GM12878 (cell line): ENCODE data around the gene MOCS1. TPM values are rescaled to one million over a fixed set of nuclear protein-coding genes. Genes with fewer than 3 reads are reported as not detected.

ENCODE experiments used
- ATAC-seq: fragments of 200-7000 bp; cut with Tn5 transposase; 3 replicates; pipeline ENCODE4 v1.9.1; 2020; ENCODE audit warnings: mild to moderate bottlenecking, moderate library complexity
- BruUV-seq: library from RNA; stranded (reverse); fragments of 400-500 nt; replicated peaks from 2 replicates; lab custom pipeline; 2021; lab: Mats Ljungman, UMichigan
- CTCF ChIA-PET: fragments of 300-600 bp; sonication (Branson Sonifier 250); formaldehyde crosslinking; extraction: SDS; loops from one replicate; lab custom pipeline; 2021; ENCODE audit warnings: inconsistent platforms; lab: Yijun Ruan, JAX
- POLR2A ChIA-PET: fragments of 350-600 bp; formaldehyde crosslinking; extraction: SDS; loops from one replicate; lab custom pipeline; 2021; ENCODE audit warnings: inconsistent platforms; lab: Charles Lee
- RAD21 ChIA-PET: fragments of 300-600 bp; sonication (Branson Sonifier 250); formaldehyde crosslinking; loops from one replicate; lab custom pipeline; 2023; ENCODE audit warnings: antibody characterized with exemption; ENCODE audit not compliant: unreplicated experiment; lab: Charles Lee
- SMC1A ChIA-PET: fragments of 300-600 bp; sonication (Branson Sonifier 250); formaldehyde crosslinking; loops from one replicate; lab custom pipeline; 2023; ENCODE audit not compliant: unreplicated experiment, uncharacterized antibody; lab: Charles Lee
- DNase-seq: peaks from one replicate; pipeline ENCODE4 v3.0.0-alpha.2; 2011; ENCODE audit warnings: low read depth, low spot score
- FAIRE-seq: peaks from 3 replicates; lab custom pipeline; 2011; peaks lifted over from hg19 to GRCh38; lab: Jason Lieb, UNC
- H2AFZ ChIP-seq: 2 replicates; pipeline ENCODE4 v1.6.0; 2011; ENCODE audit warnings: low read depth, low read length, control low read depth; ENCODE audit not compliant: control insufficient read depth
- H3K27ac ChIP-seq: 2 replicates; pipeline ENCODE4 v1.5.1; 2011; ENCODE audit warnings: control low read depth; ENCODE audit not compliant: control insufficient read depth, insufficient read depth
- H3K27me3 ChIP-seq, 2 experiments: replicated peaks in 1 of 2; 2 replicates each; pipeline versions ENCODE4 v1.6.0 to v1.6.1; 2011; ENCODE audit warnings: low read length in 1 of 2; ENCODE audit not compliant: control insufficient read depth in 2 of 2, insufficient read depth in 2 of 2
- H3K36me3 ChIP-seq, 2 experiments: 2 replicates each; pipeline ENCODE4 v1.5.1; 2011; ENCODE audit warnings: low read length in 1 of 2; ENCODE audit not compliant: control insufficient read depth in 2 of 2, insufficient read depth in 2 of 2
- H3K4me1 ChIP-seq: 2 replicates; pipeline ENCODE4 v1.6.1; 2011; ENCODE audit warnings: mild to moderate bottlenecking, low read length, moderate library complexity, mixed read lengths; ENCODE audit not compliant: control insufficient read depth, insufficient read depth
- H3K4me2 ChIP-seq: 2 replicates; pipeline ENCODE4 v1.6.0; 2011; ENCODE audit warnings: control low read depth; ENCODE audit not compliant: control insufficient read depth, insufficient read depth
- H3K4me3 ChIP-seq: fragments of 200-600 bp; sonication (generic); 2 replicates; pipeline ENCODE4 v1.5.1; 2016
- H3K79me2 ChIP-seq: 2 replicates; pipeline ENCODE4 v1.6.0; 2011; ENCODE audit warnings: low read length; ENCODE audit not compliant: control insufficient read depth, insufficient read depth
- H3K9ac ChIP-seq: 2 replicates; pipeline ENCODE4 v1.8.0; 2011; ENCODE audit warnings: low read length, control low read depth, mixed read lengths; ENCODE audit not compliant: control insufficient read depth, insufficient read depth
- H3K9me3 ChIP-seq: replicated peaks from 3 replicates; pipeline ENCODE4 v1.5.1; 2011; ENCODE audit warnings: mild to moderate bottlenecking, low read length; ENCODE audit not compliant: control insufficient read depth, insufficient read depth
- H4K20me1 ChIP-seq: 2 replicates; pipeline ENCODE4 v1.6.0; 2011; ENCODE audit not compliant: control insufficient read depth, insufficient read depth
- CHD1 ChIP-seq: IDR thresholded peaks from 2 replicates; pipeline ENCODE4 v1.6.1; 2012; ENCODE audit warnings: low read depth, low read length, improper control_type of control experiment
- GABPA ChIP-seq: IDR thresholded peaks from 2 replicates; pipeline ENCODE4 v1.6.1; 2014; ENCODE audit warnings: antibody characterized with exemption, low read depth, mild to moderate bottlenecking, inconsistent platforms
- NFIC ChIP-seq: IDR thresholded peaks from 2 replicates; pipeline ENCODE4 v1.6.1; 2012; ENCODE audit warnings: low read depth, mild to moderate bottlenecking, inconsistent platforms, low read length, moderate library complexity
- SMARCA5 ChIP-seq: fragments of 450-650 bp; IDR thresholded peaks from 2 replicates; pipeline ENCODE4 v1.6.1; 2017; ENCODE audit warnings: mild to moderate bottlenecking
- WGBS: methylation state at CpG from one replicate; pipeline ENCODE4 v1.1.6; 2016; ENCODE audit warnings: low lambda C conversion rate; ENCODE audit not compliant: insufficient replicate concordance, insufficient coverage; ENCODE audit errors: missing lambda C conversion rate; 5-methylcytosine and 5-hydroxymethylcytosine counted together
- in situ Hi-C: fragments of 300-500 bp; cut with MboI; formaldehyde crosslinking; loops from 9 replicates; pipeline ENCODE4 v1.14.3; 2018; ENCODE audit warnings: mixed read lengths
- intact Hi-C: fragments of 100-400 bp; cut with micrococcal nuclease; formaldehyde crosslinking; loops from one replicate; pipeline ENCODE4 v1.14.2; 2022; ENCODE audit not compliant: unreplicated experiment
- polyA plus RNA-seq, 11 experiments: library from polyadenylated mRNA; depleted of rRNA in 4 of 11; unstranded in 6 of 11; stranded (reverse) in 5 of 11; fragments of >200 nt; fragmentation: Nextera tagmentation in 4 of 11; fragmentation: Illumina TruSeq in 1 of 11; extraction: Ambion mirVana in 4 of 11; extraction: Trizol in 1 of 11; gene quantifications; 1 replicate in 1 of 11; 2 replicates in 10 of 11; pipeline versions ENCODE4 v1.2.1 to v1.2.3, GENCODE V29; 2011 to 2016; ENCODE audit warnings: inconsistent platforms in 2 of 11, missing spikeins in 2 of 11, low read depth in 1 of 11
- total RNA-seq, 4 experiments: library from RNA; depleted of rRNA in 3 of 4; stranded (reverse); fragments of >200 nt in 3 of 4; fragmentation: Illumina TruSeq in 1 of 4; extraction: Trizol in 1 of 4; gene quantifications; 2 replicates each; pipeline versions ENCODE4 v1.2.1 to v1.2.3, GENCODE V29; 2013 to 2021
- TF ChIP-seq, protein P1 (sequence below): IDR thresholded peaks from 2 replicates; pipeline ENCODE4 v1.6.1; 2012; ENCODE audit warnings: low read depth, low read length, improper control_type of control experiment
- TF ChIP-seq, protein P2 (sequence below): fragments of 150-350 bp; IDR thresholded peaks from 2 replicates; pipeline ENCODE4 v1.6.1; 2016; ENCODE audit warnings: low read depth, low read length
- TF ChIP-seq, protein P3 (sequence below): IDR thresholded peaks from 2 replicates; pipeline ENCODE4 v1.6.1; 2012; ENCODE audit warnings: mild to moderate bottlenecking, low read depth, low read length

MOCS1 gene
- total and polyA plus RNA-seq, 10 of the 15 experiments (the other 5 are each of a cell fraction or from before 2014, with no cell fraction given): 0.02 to 5.4 (median 0.16) TPM; not detected in 2

DNA sequence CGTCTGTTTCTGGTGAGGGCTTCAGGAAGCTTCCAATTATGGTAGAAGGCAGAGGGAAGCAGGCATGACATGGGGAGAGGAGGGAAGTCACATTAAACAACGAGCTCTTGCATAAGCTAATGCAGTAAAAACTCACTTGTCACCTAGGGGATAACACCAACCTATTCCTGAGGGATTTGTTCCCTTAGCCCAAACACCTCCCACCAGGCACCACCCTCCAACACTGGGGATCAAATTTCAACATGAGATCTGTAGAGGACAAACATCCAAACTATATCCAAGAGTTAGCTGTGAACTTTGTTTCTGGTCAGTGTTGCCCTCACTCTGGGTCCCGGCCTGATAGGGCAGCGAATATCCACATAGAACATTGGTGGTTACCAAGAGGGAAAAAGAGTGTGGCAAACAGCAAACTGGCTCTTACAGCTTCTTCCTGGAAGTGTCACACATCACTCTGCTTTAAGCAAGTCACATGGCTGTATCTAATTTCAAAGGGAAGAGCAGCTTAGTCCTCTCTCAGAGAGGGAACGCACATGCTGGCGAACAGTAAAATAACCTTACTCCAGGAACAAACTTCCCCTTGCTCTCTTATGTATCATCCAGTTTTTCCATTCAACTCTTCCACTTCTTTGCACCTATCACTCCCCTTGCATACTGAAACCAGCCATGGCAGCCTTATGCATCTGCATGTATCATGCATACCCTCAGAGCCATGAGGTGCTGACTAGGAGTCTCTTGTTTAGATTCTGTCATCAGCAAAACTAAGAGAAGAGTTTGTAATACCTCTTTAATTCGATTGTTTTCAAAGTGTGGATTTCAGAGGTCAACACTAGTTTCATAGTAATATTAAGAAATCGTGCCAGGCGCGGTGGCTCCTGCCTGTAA is 4.8 kb upstream of the MOCS1 start:
- Histone ChIP-seq H3K4me1 (no peaks in the 10 kb centered on the region), H3K9me3 (no peaks in the 10 kb centered on the region), H3K27ac (no peak overlapping the region), H3K9ac (no peak overlapping the region), H3K4me3 (no peak overlapping the region), H3K4me2 (no peak overlapping the region), H4K20me1 (no peaks in the 10 kb centered on the region), H3K79me2 (no peaks in the 10 kb centered on the region), H2AFZ (no peak overlapping the region), H3K27me3 (no peaks in the 10 kb centered on the region; a peak in 1 of 4 replicates), H3K36me3 (no peaks in the 10 kb centered on the region)
- in situ Hi-C loops: no loop called here
- DNase-seq: no peak
- CTCF ChIA-PET: interaction anchor here (1.1 kb wide), 2 partner anchors 11 to 563 kb away, joined by 3 read pairs; no protein-coding TSS in a partner anchor
- no peak for FAIRE-seq
- no peak for TF ChIP-seq NFIC
- TF ChIP-seq GABPA: no peak
- RAD21 ChIA-PET: no interaction called here
- BruUV-seq: no TSS peak
- SMC1A ChIA-PET: interaction anchor here (0.8 to 1.1 kb wide), 2 partner anchors 45 to 370 kb away, joined by 3 read pairs; no protein-coding TSS in a partner anchor
- ATAC-seq: no peak
- intact Hi-C loops: no loop called here
- WGBS: 53% methylated on average over 10 of the region's 10 CpGs
- POLR2A ChIA-PET: no interaction called here

DNA sequence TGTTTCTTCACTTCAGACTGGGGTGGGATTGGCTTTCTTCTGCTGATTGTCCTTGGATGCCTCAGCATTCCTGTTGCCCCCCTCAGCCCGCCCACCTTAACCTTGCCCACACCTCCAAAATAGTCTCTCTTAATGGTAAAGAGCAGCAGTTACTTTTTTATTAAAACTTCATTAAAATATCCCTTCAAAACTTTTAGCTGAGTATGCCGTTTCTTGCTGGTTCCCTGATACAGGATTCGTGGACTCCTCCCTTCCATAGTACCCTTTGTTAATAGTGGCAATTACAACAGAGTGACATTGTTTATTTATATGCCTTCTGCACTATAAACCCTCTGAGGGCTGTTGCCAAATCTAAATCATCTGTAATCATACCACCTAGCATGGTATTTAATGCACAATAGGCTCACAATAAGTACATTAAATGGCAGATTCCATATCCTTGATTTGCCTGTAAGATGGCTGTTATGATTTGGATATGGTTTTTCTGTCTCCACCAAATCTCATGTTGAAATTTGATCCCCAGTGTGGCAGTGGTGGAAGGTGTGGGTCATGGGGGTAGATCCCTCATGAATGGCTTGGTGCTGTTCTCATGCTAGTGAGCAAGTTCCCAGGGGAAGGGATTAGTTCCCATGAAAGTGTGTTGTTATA is 3.5 kb upstream of the MOCS1 start:
- no peak overlapping the region for H2AFZ ChIP-seq
- no peak overlapping the region for H3K4me2 ChIP-seq
- CTCF ChIA-PET: interaction anchor here (1.1 kb wide), 1 partner anchor 562 kb away, joined by 3 read pairs; no protein-coding TSS in a partner anchor
- no peak overlapping the region for H3K27ac ChIP-seq
- peaks cover 0 to 3% of the 10 kb centered on the region in 2 experiments; a peak in 1 of 4 replicates for H3K27me3 ChIP-seq
- ATAC-seq (no peak), FAIRE-seq (no peak), DNase-seq (no peak)
- in situ Hi-C loops (no loop called here), intact Hi-C loops (no loop called here)
- RAD21 ChIA-PET: no interaction called here
- no peaks in the 10 kb centered on the region for H3K9me3 ChIP-seq
- H3K36me3 ChIP-seq: no peaks in the 10 kb centered on the region
- H3K79me2 ChIP-seq: no peaks in the 10 kb centered on the region
- no TSS peak for BruUV-seq
- no peak overlapping the region for H3K9ac ChIP-seq
- H3K4me3 ChIP-seq: no peak overlapping the region
- no peaks in the 10 kb centered on the region for H3K4me1 ChIP-seq
- SMC1A ChIA-PET: interaction anchor here (0.8 to 1.1 kb wide), 3 partner anchors 46 to 371 kb away, joined by 3 read pairs; no protein-coding TSS in a partner anchor
- no peaks in the 10 kb centered on the region for H4K20me1 ChIP-seq
- 1% methylated on average over 3 of the region's 3 CpGs for WGBS
- POLR2A ChIA-PET: no interaction called here
- TF ChIP-seq, protein P1, sequence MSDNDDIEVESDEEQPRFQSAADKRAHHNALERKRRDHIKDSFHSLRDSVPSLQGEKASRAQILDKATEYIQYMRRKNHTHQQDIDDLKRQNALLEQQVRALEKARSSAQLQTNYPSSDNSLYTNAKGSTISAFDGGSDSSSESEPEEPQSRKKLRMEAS: no peak
- TF ChIP-seq CHD1 (no peak), SMARCA5 (no peak)
- TF ChIP-seq, protein P2, sequence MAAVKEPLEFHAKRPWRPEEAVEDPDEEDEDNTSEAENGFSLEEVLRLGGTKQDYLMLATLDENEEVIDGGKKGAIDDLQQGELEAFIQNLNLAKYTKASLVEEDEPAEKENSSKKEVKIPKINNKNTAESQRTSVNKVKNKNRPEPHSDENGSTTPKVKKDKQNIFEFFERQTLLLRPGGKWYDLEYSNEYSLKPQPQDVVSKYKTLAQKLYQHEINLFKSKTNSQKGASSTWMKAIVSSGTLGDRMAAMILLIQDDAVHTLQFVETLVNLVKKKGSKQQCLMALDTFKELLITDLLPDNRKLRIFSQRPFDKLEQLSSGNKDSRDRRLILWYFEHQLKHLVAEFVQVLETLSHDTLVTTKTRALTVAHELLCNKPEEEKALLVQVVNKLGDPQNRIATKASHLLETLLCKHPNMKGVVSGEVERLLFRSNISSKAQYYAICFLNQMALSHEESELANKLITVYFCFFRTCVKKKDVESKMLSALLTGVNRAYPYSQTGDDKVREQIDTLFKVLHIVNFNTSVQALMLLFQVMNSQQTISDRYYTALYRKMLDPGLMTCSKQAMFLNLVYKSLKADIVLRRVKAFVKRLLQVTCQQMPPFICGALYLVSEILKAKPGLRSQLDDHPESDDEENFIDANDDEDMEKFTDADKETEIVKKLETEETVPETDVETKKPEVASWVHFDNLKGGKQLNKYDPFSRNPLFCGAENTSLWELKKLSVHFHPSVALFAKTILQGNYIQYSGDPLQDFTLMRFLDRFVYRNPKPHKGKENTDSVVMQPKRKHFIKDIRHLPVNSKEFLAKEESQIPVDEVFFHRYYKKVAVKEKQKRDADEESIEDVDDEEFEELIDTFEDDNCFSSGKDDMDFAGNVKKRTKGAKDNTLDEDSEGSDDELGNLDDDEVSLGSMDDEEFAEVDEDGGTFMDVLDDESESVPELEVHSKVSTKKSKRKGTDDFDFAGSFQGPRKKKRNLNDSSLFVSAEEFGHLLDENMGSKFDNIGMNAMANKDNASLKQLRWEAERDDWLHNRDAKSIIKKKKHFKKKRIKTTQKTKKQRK: no peak
- TF ChIP-seq, protein P3, sequence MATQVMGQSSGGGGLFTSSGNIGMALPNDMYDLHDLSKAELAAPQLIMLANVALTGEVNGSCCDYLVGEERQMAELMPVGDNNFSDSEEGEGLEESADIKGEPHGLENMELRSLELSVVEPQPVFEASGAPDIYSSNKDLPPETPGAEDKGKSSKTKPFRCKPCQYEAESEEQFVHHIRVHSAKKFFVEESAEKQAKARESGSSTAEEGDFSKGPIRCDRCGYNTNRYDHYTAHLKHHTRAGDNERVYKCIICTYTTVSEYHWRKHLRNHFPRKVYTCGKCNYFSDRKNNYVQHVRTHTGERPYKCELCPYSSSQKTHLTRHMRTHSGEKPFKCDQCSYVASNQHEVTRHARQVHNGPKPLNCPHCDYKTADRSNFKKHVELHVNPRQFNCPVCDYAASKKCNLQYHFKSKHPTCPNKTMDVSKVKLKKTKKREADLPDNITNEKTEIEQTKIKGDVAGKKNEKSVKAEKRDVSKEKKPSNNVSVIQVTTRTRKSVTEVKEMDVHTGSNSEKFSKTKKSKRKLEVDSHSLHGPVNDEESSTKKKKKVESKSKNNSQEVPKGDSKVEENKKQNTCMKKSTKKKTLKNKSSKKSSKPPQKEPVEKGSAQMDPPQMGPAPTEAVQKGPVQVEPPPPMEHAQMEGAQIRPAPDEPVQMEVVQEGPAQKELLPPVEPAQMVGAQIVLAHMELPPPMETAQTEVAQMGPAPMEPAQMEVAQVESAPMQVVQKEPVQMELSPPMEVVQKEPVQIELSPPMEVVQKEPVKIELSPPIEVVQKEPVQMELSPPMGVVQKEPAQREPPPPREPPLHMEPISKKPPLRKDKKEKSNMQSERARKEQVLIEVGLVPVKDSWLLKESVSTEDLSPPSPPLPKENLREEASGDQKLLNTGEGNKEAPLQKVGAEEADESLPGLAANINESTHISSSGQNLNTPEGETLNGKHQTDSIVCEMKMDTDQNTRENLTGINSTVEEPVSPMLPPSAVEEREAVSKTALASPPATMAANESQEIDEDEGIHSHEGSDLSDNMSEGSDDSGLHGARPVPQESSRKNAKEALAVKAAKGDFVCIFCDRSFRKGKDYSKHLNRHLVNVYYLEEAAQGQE: no peak
